Neuronal stem cell (in vitro differentiated cells): ENCODE results near the gene GXYLT2.

Experiments used
- DNase-seq: peaks from one replicate; pipeline ENCODE4 v3.0.0-alpha.2; 2013; ENCODE audit warnings: low spot score
- H2AFZ ChIP-seq: one replicate; pipeline ENCODE4 v1.6.1; 2013; ENCODE audit warnings: mild to moderate bottlenecking, low read length, inconsistent platforms
- H2AK5ac ChIP-seq: 2 replicates; pipeline ENCODE4 v1.6.1; 2013; ENCODE audit warnings: low read depth, mild to moderate bottlenecking, inconsistent platforms, low read length, moderate library complexity, mixed read lengths
- H2BK120ac ChIP-seq: 2 replicates; pipeline ENCODE4 v1.6.1; 2013; ENCODE audit warnings: low read depth, mild to moderate bottlenecking, inconsistent platforms, low read length, moderate library complexity, mixed read lengths
- H2BK12ac ChIP-seq: one replicate; pipeline ENCODE4 v1.6.1; 2013; ENCODE audit warnings: low read length, inconsistent platforms
- H2BK15ac ChIP-seq: 2 replicates; pipeline ENCODE4 v1.6.1; 2013; ENCODE audit warnings: mild to moderate bottlenecking, low read length, inconsistent platforms, mixed read lengths
- H2BK5ac ChIP-seq: one replicate; pipeline ENCODE4 v1.6.1; 2013; ENCODE audit warnings: inconsistent platforms, mild to moderate bottlenecking, low read length, moderate library complexity
- H3K14ac ChIP-seq: one replicate; pipeline ENCODE4 v1.6.1; 2013; ENCODE audit warnings: low read length, inconsistent platforms
- H3K18ac ChIP-seq: 2 replicates; pipeline ENCODE4 v1.6.1; 2013; ENCODE audit warnings: low read length, inconsistent platforms
- H3K23ac ChIP-seq: 2 replicates; pipeline ENCODE4 v1.6.1; 2013; ENCODE audit warnings: low read depth, mild to moderate bottlenecking, mixed read lengths, low read length, inconsistent platforms; ENCODE audit not compliant: poor library complexity
- H3K27ac ChIP-seq: replicated peaks from 3 replicates; pipeline ENCODE4 v1.5.1; 2013; ENCODE audit warnings: low read length, inconsistent platforms
- H3K27me3 ChIP-seq, 3 experiments: 2 replicates each; pipeline ENCODE4 v1.6.1; 2013; ENCODE audit warnings: low read length in 3 of 3, mild to moderate bottlenecking in 2 of 3, inconsistent platforms in 1 of 3, low read depth in 1 of 3, mixed read lengths in 1 of 3, moderate library complexity in 1 of 3; ENCODE audit not compliant: control insufficient read depth in 3 of 3, insufficient read depth in 3 of 3
- H3K36me3 ChIP-seq, 2 donors: replicated peaks in 1 of 2; 2 replicates each; pipeline ENCODE4 v1.6.1; 2013; ENCODE audit warnings: low read length in 2 of 2; ENCODE audit not compliant: control insufficient read depth in 2 of 2, insufficient read depth in 2 of 2
- H3K4ac ChIP-seq: 2 replicates; pipeline ENCODE4 v1.6.1; 2013; ENCODE audit warnings: inconsistent platforms, mild to moderate bottlenecking, low read length, moderate library complexity
- H3K4me1 ChIP-seq, 2 donors: 1 replicate in 1 of 2; 2 replicates in 1 of 2; pipeline ENCODE4 v1.6.1; 2013; ENCODE audit warnings: low read length in 2 of 2, low read depth in 1 of 2; ENCODE audit not compliant: control insufficient read depth in 2 of 2, insufficient read depth in 1 of 2
- H3K4me2 ChIP-seq: one replicate; pipeline ENCODE4 v1.6.1; 2013; ENCODE audit warnings: mild to moderate bottlenecking, low read length, inconsistent platforms; ENCODE audit not compliant: insufficient read depth, poor library complexity, severe bottlenecking
- H3K4me3 ChIP-seq, 2 donors: 2 replicates each; pipeline ENCODE4 v1.5.1; 2013; ENCODE audit warnings: low read length in 2 of 2, mild to moderate bottlenecking in 2 of 2, inconsistent platforms in 1 of 2, moderate library complexity in 1 of 2
- H3K79me1 ChIP-seq: one replicate; pipeline ENCODE4 v1.6.1; 2013; ENCODE audit warnings: low read depth, mild to moderate bottlenecking, inconsistent platforms, low read length, moderate library complexity
- H3K9ac ChIP-seq: one replicate; pipeline ENCODE4 v1.6.1; 2013; ENCODE audit warnings: mild to moderate bottlenecking, low read depth, low read length, inconsistent platforms; ENCODE audit not compliant: poor library complexity
- H3K9me3 ChIP-seq, 2 donors: replicated peaks in 1 of 2; 2 replicates each; pipeline versions ENCODE3 to v1.6.1; 2013; ENCODE audit warnings: low read length in 2 of 2, mild to moderate bottlenecking in 2 of 2, inconsistent platforms in 1 of 2, low read depth in 1 of 2, mixed read lengths in 1 of 2, moderate library complexity in 1 of 2; ENCODE audit not compliant: control insufficient read depth in 2 of 2, insufficient read depth in 1 of 2
- H4K8ac ChIP-seq: one replicate; pipeline ENCODE4 v1.6.1; 2013; ENCODE audit warnings: low read depth, mild to moderate bottlenecking, inconsistent platforms, low read length, moderate library complexity
- H4K91ac ChIP-seq: one replicate; pipeline ENCODE4 v1.6.1; 2013; ENCODE audit warnings: low read length, low read depth, mild to moderate bottlenecking, inconsistent platforms; ENCODE audit not compliant: poor library complexity
- WGBS, 2 donors: extraction: QIAGEN DNeasy Blood & Tissue Kit; methylation state at CpG; one replicate each; pipeline ENCODE4 v1.1.7; 2013; ENCODE audit warnings: missing lambda C conversion rate in 2 of 2, mixed read lengths in 1 of 2; ENCODE audit not compliant: insufficient read length in 2 of 2, insufficient replicate concordance in 1 of 2; ENCODE audit errors: extremely low coverage in 2 of 2; 5-methylcytosine and 5-hydroxymethylcytosine counted together

Gene GXYLT2

DNA sequence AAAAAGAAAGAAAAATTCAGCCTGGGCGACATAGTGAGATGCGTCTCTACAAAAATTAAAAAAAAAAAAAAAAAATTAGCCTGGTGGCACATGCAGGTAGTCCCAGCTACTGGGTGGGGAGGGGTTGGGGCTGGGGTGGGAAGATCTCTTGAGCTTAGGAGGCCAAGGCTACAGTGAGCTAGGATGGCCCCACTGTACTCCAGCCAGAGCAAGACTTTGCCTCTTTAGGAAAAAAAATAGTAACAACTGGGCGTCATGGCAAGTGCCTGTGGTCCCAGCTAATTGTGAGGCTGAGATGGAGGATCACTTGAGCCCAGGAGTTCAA lies 84.8 kb downstream of the GXYLT2 start:
- Histone ChIP-seq H4K91ac (no peak overlapping the region), H2BK5ac (no peak overlapping the region), H3K4me1 (peaks cover 0 to 5% of the 10 kb centered on the region in 2 donors), H3K4me2 (no peak overlapping the region), H3K23ac (no peak overlapping the region), H2AFZ (no peak overlapping the region), H2BK15ac (peak overlapping the region; percentile 58), H3K79me1 (no peaks in the 10 kb centered on the region), H3K18ac (no peak overlapping the region), H4K8ac (no peak overlapping the region), H3K27ac (no peak overlapping the region), H3K36me3 (no peaks in the 10 kb centered on the region), H3K27me3 (peaks cover 0 to 7% (median 0%) of the 10 kb centered on the region in 3 experiments), H3K4me3 (no peak overlapping the region), H3K4ac (no peak overlapping the region), H2AK5ac (no peak overlapping the region), H3K9ac (no peak overlapping the region), H3K14ac (no peak overlapping the region), H3K9me3 (no peaks in the 10 kb centered on the region), H2BK120ac (no peak overlapping the region), H2BK12ac (no peak overlapping the region)
- DNase-seq, result no peak
- no CpG with 5 or more reads among the region's 3 CpGs for WGBS, 2 donors

DNA sequence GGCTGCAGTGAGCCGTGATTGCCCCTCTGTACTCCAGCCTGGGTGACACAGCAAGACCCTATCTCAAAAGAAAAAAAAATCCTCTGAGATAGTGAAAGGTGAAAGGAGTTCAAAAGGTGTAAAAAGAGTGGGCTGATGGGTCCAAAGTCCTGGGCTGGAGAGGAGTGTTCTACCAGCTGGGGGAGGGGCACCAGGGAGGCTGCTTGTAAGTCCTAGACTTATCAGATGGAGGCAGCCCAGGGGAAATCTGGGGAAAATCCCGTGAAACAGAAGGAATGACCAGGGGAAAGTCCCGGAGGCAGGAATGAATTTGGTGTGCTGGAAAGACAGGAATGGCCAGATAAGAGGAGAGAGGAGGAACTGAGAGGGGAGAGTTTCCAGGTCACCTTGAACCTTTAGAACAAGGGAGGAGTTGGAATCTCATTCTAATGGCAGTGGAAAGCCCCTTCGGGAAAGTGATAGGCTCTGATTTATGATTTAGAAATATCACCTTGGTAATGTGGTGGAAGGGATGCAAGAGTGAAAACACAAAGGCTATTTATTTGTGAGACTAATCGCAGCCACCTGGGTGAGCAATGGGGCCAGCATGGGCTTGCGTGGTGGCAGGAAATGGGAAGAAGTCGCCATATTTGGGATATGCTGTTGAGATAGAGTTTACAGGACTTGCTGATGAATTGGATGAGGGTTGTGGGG lies 85.3 kb downstream of the GXYLT2 start:
- H3K4me3 ChIP-seq, result no peak overlapping the region
- peak overlapping the region; percentile 58 for H2BK15ac ChIP-seq
- H3K4me1 ChIP-seq, result peaks cover 0 to 5% of the 10 kb centered on the region in 2 donors
- no peak for DNase-seq
- H3K9ac ChIP-seq, result no peak overlapping the region
- no peak overlapping the region for H3K4ac ChIP-seq
- H3K4me2 ChIP-seq, result no peak overlapping the region
- no peak overlapping the region for H2AFZ ChIP-seq
- H4K91ac ChIP-seq, result no peak overlapping the region
- no peaks in the 10 kb centered on the region for H3K79me1 ChIP-seq
- H3K9me3 ChIP-seq, result no peaks in the 10 kb centered on the region
- H3K23ac ChIP-seq, result no peak overlapping the region
- H4K8ac ChIP-seq, result no peak overlapping the region
- H2BK120ac ChIP-seq, result no peak overlapping the region
- no peak overlapping the region for H3K18ac ChIP-seq
- H2BK12ac ChIP-seq, result no peak overlapping the region
- no peak overlapping the region for H3K14ac ChIP-seq
- no CpG with 5 or more reads among the region's 7 CpGs for WGBS, 2 donors
- H3K27me3 ChIP-seq, result peaks cover 0 to 7% (median 0%) of the 10 kb centered on the region in 3 experiments
- H2BK5ac ChIP-seq, result no peak overlapping the region
- H3K36me3 ChIP-seq, result no peaks in the 10 kb centered on the region
- no peak overlapping the region for H2AK5ac ChIP-seq
- H3K27ac ChIP-seq, result no peak overlapping the region

DNA sequence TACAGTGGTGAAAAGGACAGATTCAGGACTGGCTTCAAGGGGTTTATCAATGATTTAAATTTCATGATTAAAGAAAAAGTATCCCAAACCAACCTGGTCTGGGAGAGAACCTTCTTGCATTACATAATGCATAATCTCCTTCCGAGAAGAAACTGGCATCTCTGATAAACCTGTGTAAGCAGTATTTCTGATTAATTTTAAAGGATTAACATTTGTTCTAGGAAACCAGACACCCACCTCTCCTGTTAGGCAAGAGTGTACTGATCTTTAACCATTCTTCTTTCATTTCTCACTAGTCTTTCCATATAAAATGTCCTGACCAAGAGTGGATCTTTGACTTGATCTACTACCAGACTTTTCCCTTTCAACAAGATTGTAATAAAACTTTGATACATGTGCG lies 85.9 kb downstream of the GXYLT2 start:
- Histone ChIP-seq H3K4me1 (peaks cover 0 to 5% of the 10 kb centered on the region in 2 donors), H2AK5ac (no peak overlapping the region), H3K36me3 (no peaks in the 10 kb centered on the region), H3K27ac (no peak overlapping the region), H3K4me2 (no peak overlapping the region), H2BK5ac (no peak overlapping the region), H2AFZ (no peak overlapping the region), H4K91ac (no peak overlapping the region), H3K18ac (no peak overlapping the region), H3K9ac (no peak overlapping the region), H3K9me3 (no peaks in the 10 kb centered on the region), H3K23ac (no peak overlapping the region), H3K27me3 (peaks cover 0 to 7% (median 0%) of the 10 kb centered on the region in 3 experiments), H3K14ac (no peak overlapping the region), H4K8ac (no peak overlapping the region), H3K79me1 (no peaks in the 10 kb centered on the region), H2BK15ac (no peak overlapping the region), H3K4ac (no peak overlapping the region), H2BK12ac (no peak overlapping the region), H2BK120ac (no peak overlapping the region), H3K4me3 (no peak overlapping the region)
- DNase-seq, result no peak
- no CpG with 5 or more reads among the region's 2 CpGs for WGBS, 2 donors

DNA sequence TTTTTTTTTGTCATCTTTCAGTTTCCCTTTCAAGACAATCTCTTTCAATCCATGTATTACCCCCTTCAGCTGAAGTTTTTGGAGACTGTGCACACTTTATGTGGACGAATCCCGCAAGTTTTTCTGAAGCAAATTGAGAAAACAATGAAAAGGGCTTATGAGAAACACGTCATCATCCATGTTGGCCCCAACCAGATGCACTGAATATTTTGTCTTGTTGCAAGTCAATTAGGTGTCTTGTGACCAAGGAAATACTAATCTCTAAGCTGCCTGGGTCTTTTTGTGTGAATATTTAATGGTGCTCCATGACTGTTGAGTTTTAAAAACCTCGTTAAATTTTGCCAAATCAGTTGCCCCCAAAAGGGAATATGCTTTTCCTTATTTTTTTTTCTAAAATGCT lies 87.1 kb downstream of the GXYLT2 start:
- Histone ChIP-seq H2AFZ (no peak overlapping the region), H3K4ac (no peak overlapping the region), H3K27me3 (peaks cover 0 to 7% (median 0%) of the 10 kb centered on the region in 3 experiments), H3K4me2 (no peak overlapping the region), H4K91ac (no peak overlapping the region), H2BK5ac (no peak overlapping the region), H4K8ac (no peak overlapping the region), H3K4me1 (peaks cover 0 to 5% of the 10 kb centered on the region in 2 donors), H2BK120ac (no peak overlapping the region), H2AK5ac (no peak overlapping the region), H3K9me3 (no peaks in the 10 kb centered on the region), H3K14ac (no peak overlapping the region), H3K36me3 (no peaks in the 10 kb centered on the region), H3K27ac (no peak overlapping the region), H3K9ac (no peak overlapping the region), H2BK12ac (no peak overlapping the region), H3K23ac (no peak overlapping the region), H2BK15ac (no peak overlapping the region), H3K4me3 (no peak overlapping the region), H3K79me1 (no peaks in the 10 kb centered on the region), H3K18ac (no peak overlapping the region)
- DNase-seq, result no peak
- WGBS, 2 donors, result no CpG with 5 or more reads among the region's 4 CpGs
